Measurements from ENCODE around the gene WNT7B.

DNA sequence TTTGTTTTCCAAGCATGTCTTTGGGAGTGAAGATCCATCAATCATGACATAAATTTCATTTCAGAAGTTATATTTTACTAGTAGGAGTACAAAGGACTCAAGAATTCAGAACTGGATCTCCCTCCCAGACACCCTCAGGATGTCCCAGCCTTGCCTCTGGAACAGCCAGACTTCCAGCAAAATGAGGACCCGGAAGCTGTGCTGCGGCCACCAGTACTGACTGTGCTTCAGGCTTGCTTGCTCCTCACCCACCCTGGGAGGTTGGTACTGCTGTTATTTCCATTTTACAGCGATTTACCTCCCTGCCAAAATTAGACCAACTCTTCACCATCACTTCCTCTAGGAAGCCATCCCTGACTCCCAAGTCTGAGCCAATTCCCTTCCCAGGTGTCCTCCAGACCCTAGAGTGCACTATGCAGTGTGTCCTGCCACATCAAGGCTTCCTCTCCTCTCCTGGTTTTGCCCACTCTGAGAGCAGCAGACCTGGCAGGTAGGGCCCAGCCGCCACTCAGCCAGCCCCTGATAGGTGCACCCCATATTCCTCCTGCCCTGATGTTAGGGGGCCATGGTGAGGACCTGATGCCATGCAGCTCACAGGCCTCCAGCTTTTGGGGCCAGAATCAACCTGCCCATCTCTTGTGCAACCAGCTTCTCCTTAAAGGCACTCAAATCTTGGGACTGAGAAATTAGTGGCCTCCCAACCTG lies 47.3 kb upstream of the WNT7B start:
- TF ChIP-seq ZNF274 (IDR thresholded peaks at IDR 0.05; ENCODE audit: low read depth, low read length), result no peak
- no peak for TF ChIP-seq SUZ12 (IDR thresholded peaks at IDR 0.05; ENCODE audit: extremely low read depth, insufficient read depth, insufficient read length)
- TF ChIP-seq YY1 (IDR thresholded peaks at IDR 0.05; ENCODE audit: insufficient read depth, insufficient read length), result no peak

All from NT2/D1 (cell line).